GM10266 (cell line): ENCODE results near the gene TXNDC15.
"Not testable (repeated sequence)": the region's sequence is repeated elsewhere in the genome, so short reads cannot be mapped to it uniquely, and the experiment has no call there.

Experiments used
- DNase-seq: peaks from one replicate; pipeline ENCODE4 v3.0.0; 2012; ENCODE audit errors: extremely low spot score
- CTCF ChIP-seq: IDR thresholded peaks from 2 replicates; pipeline ENCODE4 v1.5.1; 2012; ENCODE audit warnings: mild to moderate bottlenecking, low read depth; ENCODE audit not compliant: control insufficient read depth, insufficient read depth; ENCODE audit errors: missing control alignments

The TXNDC15 gene

GRCh38 chr5:134857401-134857800, 16.8 kb upstream of the TXNDC15 start:
- TF ChIP-seq CTCF = no peak

GRCh38 chr5:134864707-134865106, 9.5 kb upstream of the TXNDC15 start:
- no peak for TF ChIP-seq CTCF
- no peak for DNase-seq

More at GRCh38 chr5:134857401-134857800, 16.8 kb upstream of the TXNDC15 start:
- DNase-seq = no peak

- TF ChIP-seq CTCF = no peak
- DNase-seq = no peak
These were observed 677 bp upstream of the TXNDC15 start for GRCh38 chr5:134873494-134873893.

- TF ChIP-seq CTCF = no peak
- peak; percentile 61 for DNase-seq
These were observed 872 bp downstream of the TXNDC15 start for GRCh38 chr5:134874831-134875655.

- no peak for TF ChIP-seq CTCF
- DNase-seq = peak; percentile 83
These were observed 3.0 kb downstream of the TXNDC15 start for GRCh38 chr5:134877159-134877558.

- TF ChIP-seq CTCF = no peak
- no peak for DNase-seq
These were observed 4.2 kb downstream of the TXNDC15 start for GRCh38 chr5:134878403-134878802.

- no peak for DNase-seq
These were observed 5.3 kb downstream of the TXNDC15 start for GRCh38 chr5:134879456-134879855.

GRCh38 chr5:134880937-134881336, 6.8 kb downstream of the TXNDC15 start:
- not testable (repeated sequence) for DNase-seq

More at GRCh38 chr5:134879456-134879855, 5.3 kb downstream of the TXNDC15 start:
- no peak for TF ChIP-seq CTCF

GRCh38 chr5:134881711-134882110, 7.5 kb downstream of the TXNDC15 start:
- DNase-seq = not testable (repeated sequence)
